PC-3 (cell line): ENCODE measurements around the gene CASTOR1. TPM values are rescaled to one million over a fixed set of nuclear protein-coding genes. Genes with fewer than 3 reads are reported as not detected.

Experiments used
- ATAC-seq: fragments of 200-7000 bp; cut with Tn5 transposase; 2 replicates; pipeline ENCODE4 v1.9.1; 2020; ENCODE audit warnings: mild to moderate bottlenecking, moderate library complexity
- BruUV-seq: library from RNA; stranded (reverse); fragments of 400-500 nt; replicated peaks from 2 replicates; lab custom pipeline; 2021; lab: Mats Ljungman, UMichigan
- CTCF ChIA-PET: fragments of 300-600 bp; sonication (Branson Sonifier 250); formaldehyde crosslinking; loops from one replicate; lab custom pipeline; 2022; ENCODE audit warnings: antibody characterized with exemption; lab: Charles Lee
- POLR2A ChIA-PET: fragments of 300-600 bp; sonication (Branson Sonifier 250); formaldehyde crosslinking; loops from one replicate; lab custom pipeline; 2022; ENCODE audit warnings: antibody characterized with exemption; ENCODE audit not compliant: unreplicated experiment; lab: Charles Lee
- DNase-seq: peaks from one replicate; pipeline ENCODE4 v3.0.0-alpha.2; 2015
- H2AFZ ChIP-seq: fragments of 300-600 bp; sonication (generic); 2 replicates; pipeline ENCODE4 v1.6.0; 2016; ENCODE audit warnings: antibody characterized with exemption, low read length
- H3F3A ChIP-seq: fragments of 300-600 bp; sonication (generic); one replicate; pipeline ENCODE4 v1.6.0; 2017; ENCODE audit warnings: antibody characterized with exemption, low read length, control low read depth, mild to moderate bottlenecking; ENCODE audit not compliant: unreplicated experiment
- H3K27ac ChIP-seq: fragments of 300-600 bp; sonication (generic); 2 replicates; pipeline ENCODE4 v1.5.1; 2016; ENCODE audit warnings: mild to moderate bottlenecking, low read length
- H3K27me3 ChIP-seq: fragments of 300-600 bp; sonication (generic); 2 replicates; pipeline ENCODE4 v1.6.1; 2016; ENCODE audit warnings: low read length, mixed read lengths
- H3K36me3 ChIP-seq: fragments of 300-600 bp; sonication (generic); 2 replicates; pipeline ENCODE4 v1.6.1; 2016; ENCODE audit warnings: low read depth, mixed run types, low read length, mixed read lengths
- H3K4me1 ChIP-seq: fragments of 300-600 bp; sonication (generic); 2 replicates; pipeline ENCODE4 v1.5.1; 2016; ENCODE audit warnings: low read length; ENCODE audit not compliant: insufficient read depth
- H3K4me2 ChIP-seq: fragments of 300-600 bp; sonication (generic); 2 replicates; pipeline ENCODE4 v1.6.0; 2016; ENCODE audit warnings: low read length
- H3K4me3 ChIP-seq: fragments of 300-600 bp; sonication (generic); 2 replicates; pipeline ENCODE4 v1.5.1; 2016; ENCODE audit warnings: mild to moderate bottlenecking, low read length, mixed read lengths
- H3K79me2 ChIP-seq: fragments of 300-600 bp; sonication (generic); 2 replicates; pipeline ENCODE4 v1.6.1; 2017; ENCODE audit warnings: low read length, mixed read lengths
- H3K9ac ChIP-seq: fragments of 300-600 bp; sonication (generic); 2 replicates; pipeline ENCODE4 v1.6.0; 2016; ENCODE audit warnings: mild to moderate bottlenecking, low read length
- H3K9me2 ChIP-seq: fragments of 300-600 bp; sonication (generic); replicated peaks from 2 replicates; pipeline ENCODE4 v1.6.1; 2016; ENCODE audit warnings: mixed run types, low read length, mixed read lengths
- H3K9me3 ChIP-seq: fragments of 300-600 bp; sonication (generic); 2 replicates; pipeline ENCODE4 v1.6.1; 2016; ENCODE audit warnings: low read length, mixed read lengths
- H4K20me1 ChIP-seq: fragments of 300-600 bp; sonication (generic); 2 replicates; pipeline ENCODE4 v1.6.1; 2016; ENCODE audit warnings: low read length, mixed read lengths
- EZH2 ChIP-seq: fragments of 300-600 bp; sonication (generic); IDR thresholded peaks from one replicate; pipeline ENCODE4 v1.6.1; 2017; ENCODE audit warnings: antibody characterized with exemption, mild to moderate bottlenecking, low read length; ENCODE audit not compliant: unreplicated experiment
- EZH2phosphoT487 ChIP-seq: fragments of 300-600 bp; sonication (generic); IDR thresholded peaks from 2 replicates; pipeline ENCODE4 v1.6.1; 2018; ENCODE audit warnings: mild to moderate bottlenecking, antibody characterized with exemption, low read length, borderline replicate concordance
- intact Hi-C: fragments of 100-400 bp; cut with micrococcal nuclease; formaldehyde crosslinking; loops from 2 replicates; pipeline ENCODE4 v1.9.0; 2023
- total RNA-seq: library from RNA; depleted of rRNA; stranded (reverse); fragments of >200 nt; gene quantifications from 2 replicates; pipeline ENCODE4 v1.2.3, GENCODE V29; 2014
- TF ChIP-seq, protein P1 (sequence below): fragments of 300-600 bp; sonication (generic); conservative IDR thresholded peaks from 2 replicates; pipeline ENCODE4 v1.5.1; 2017; ENCODE audit warnings: antibody characterized with exemption, low read depth, mild to moderate bottlenecking, low read length

CASTOR1 gene
- total RNA-seq, 1 experiment from 2014 or later, result 4.2 TPM

DNA sequence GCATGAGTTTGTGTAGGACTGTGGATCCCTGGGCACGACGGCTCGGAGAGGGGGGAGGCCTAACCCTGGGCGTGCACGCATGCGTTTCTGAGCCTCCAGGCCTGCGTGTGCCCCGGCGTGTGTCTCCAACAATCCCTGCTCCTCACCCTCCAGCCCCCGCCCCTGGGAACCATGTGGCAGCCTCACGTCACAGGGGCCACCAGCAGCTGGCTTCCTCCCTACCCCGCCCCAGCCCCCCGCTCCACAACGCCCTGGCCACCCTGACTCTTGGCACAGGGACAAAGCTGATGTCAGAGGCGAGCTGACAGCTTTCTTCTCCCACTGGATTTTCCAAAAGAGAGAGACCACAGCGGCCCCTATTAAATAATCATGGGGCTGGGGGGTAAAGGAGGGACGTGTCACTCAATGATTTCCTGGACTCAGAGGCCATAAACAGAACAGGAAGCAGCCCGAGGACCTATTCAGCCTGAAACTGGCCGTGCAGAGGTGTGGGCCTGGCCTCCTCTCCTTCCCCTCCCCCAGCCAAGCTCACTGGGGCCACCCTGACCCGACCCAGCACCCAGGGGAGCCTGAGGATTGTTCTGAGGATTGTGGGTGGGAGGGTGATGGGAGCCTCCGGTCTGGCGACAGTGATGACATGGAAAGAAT is 36.0 kb downstream of the CASTOR1 start:
- Histone ChIP-seq H3K4me2 (peak overlapping the region; percentile 98), H3K9ac (peak overlapping the region; percentile 100), H3K9me2 (no peaks in the 10 kb centered on the region), H3K79me2 (peaks cover 98% of the 10 kb centered on the region), H3K27ac (peak overlapping the region; percentile 99), H3K36me3 (peaks cover 26% of the 10 kb centered on the region), H2AFZ (no peak overlapping the region), H3K4me1 (peaks cover 86% of the 10 kb centered on the region), H3F3A (peaks cover 5% of the 10 kb centered on the region), H3K9me3 (no peaks in the 10 kb centered on the region), H3K4me3 (peak overlapping the region; percentile 75; the same call in 1 of the 2 replicates), H4K20me1 (no peaks in the 10 kb centered on the region), H3K27me3 (no peaks in the 10 kb centered on the region)
- peak; percentile 83 for DNase-seq
- ATAC-seq, result peak; percentile 2
- POLR2A ChIA-PET, result interaction anchor here (0.6 to 0.9 kb wide), 4 partner anchors 18 to 48 kb away, joined by 3 to 8 read pairs (median 4); no protein-coding TSS in a partner anchor
- CTCF ChIA-PET, result no interaction called here
- no TSS peak for BruUV-seq
- TF ChIP-seq, protein P1, sequence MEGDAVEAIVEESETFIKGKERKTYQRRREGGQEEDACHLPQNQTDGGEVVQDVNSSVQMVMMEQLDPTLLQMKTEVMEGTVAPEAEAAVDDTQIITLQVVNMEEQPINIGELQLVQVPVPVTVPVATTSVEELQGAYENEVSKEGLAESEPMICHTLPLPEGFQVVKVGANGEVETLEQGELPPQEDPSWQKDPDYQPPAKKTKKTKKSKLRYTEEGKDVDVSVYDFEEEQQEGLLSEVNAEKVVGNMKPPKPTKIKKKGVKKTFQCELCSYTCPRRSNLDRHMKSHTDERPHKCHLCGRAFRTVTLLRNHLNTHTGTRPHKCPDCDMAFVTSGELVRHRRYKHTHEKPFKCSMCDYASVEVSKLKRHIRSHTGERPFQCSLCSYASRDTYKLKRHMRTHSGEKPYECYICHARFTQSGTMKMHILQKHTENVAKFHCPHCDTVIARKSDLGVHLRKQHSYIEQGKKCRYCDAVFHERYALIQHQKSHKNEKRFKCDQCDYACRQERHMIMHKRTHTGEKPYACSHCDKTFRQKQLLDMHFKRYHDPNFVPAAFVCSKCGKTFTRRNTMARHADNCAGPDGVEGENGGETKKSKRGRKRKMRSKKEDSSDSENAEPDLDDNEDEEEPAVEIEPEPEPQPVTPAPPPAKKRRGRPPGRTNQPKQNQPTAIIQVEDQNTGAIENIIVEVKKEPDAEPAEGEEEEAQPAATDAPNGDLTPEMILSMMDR, result no peak
- TF ChIP-seq EZH2 (no peak), EZH2phosphoT487 (peak; percentile 87)
- intact Hi-C loops, result loop anchor here (1.0 to 2.0 kb wide), 2 partner anchors 43 to 57 kb away; no protein-coding TSS in a partner anchor

DNA sequence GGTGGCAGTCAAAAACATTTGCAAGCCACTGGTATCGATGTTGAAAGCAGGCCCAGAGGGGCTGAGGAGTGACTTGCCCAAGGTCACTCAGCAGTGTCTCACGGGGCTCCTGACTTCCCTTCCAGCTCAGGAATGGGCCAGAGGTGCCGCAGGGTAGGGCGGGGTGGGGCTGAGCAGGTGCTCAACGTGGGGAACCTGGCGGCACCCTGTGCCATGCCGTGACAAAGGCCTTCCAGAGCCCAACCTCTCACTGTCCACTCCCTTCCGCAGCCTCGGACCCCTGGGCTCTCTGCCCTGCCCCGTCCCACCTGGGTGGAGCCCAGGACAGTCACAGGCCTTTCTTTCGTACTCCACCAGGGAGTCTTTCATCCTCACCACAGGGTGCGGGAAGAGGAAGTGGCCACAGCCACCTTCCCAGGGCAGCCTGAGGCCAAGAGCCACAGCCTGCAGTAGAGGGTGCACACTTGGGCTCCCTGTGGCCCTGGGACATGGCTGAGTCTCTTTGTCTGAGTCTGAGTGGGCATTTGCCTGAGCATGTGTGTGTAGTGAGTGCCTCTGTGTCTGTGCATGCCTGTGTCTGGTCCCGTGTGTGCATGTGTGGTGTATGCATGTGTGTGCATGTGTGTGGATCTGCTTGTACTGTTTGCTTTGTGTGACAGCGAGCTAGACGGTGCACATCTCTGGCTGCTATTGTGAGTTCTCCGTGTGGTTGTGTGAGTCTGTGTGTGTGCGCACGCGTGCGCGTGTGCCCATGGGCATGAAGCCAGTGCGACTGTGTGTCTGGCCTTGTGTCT is 36.7 kb downstream of the CASTOR1 start:
- peak; percentile 86 for DNase-seq
- H3K79me2 ChIP-seq, result peaks cover 98% of the 10 kb centered on the region

More for the DNA sequence above, 36.7 kb downstream of the CASTOR1 start:
- POLR2A ChIA-PET, result interaction anchor here (0.6 to 0.9 kb wide), 4 partner anchors 35 to 71 kb away, joined by 3 to 11 read pairs (median 3); no protein-coding TSS in a partner anchor
- Histone ChIP-seq H3K9ac (peak overlapping the region; percentile 100), H3K9me3 (no peaks in the 10 kb centered on the region), H3K27me3 (no peaks in the 10 kb centered on the region), H3K36me3 (peaks cover 26% of the 10 kb centered on the region), H3F3A (peaks cover 5% of the 10 kb centered on the region), H3K4me1 (peaks cover 85% of the 10 kb centered on the region), H2AFZ (no peak overlapping the region), H3K9me2 (no peaks in the 10 kb centered on the region), H3K4me2 (peak overlapping the region; percentile 32), H3K4me3 (0 out of 2 replicates have a peak overlapping the region, but pooled peaks have one; percentile 7), H3K27ac (peak overlapping the region; percentile 99), H4K20me1 (no peaks in the 10 kb centered on the region)
- TSS peak; percentile 47 for BruUV-seq
- CTCF ChIA-PET, result interaction anchor here (0.5 to 0.6 kb wide), 2 partner anchors 43 to 66 kb away, joined by 3 to 7 read pairs; no protein-coding TSS in a partner anchor
- no peak for TF ChIP-seq EZH2
- TF ChIP-seq, protein P1, result no peak
- TF ChIP-seq EZH2phosphoT487, result no peak
- ATAC-seq, result peak; percentile 32
- intact Hi-C loops, result loop anchor here (1.0 to 2.0 kb wide), 2 partner anchors 42 to 56 kb away; no protein-coding TSS in a partner anchor
